ENCODE results near the gene CDC37L1.

DNA sequence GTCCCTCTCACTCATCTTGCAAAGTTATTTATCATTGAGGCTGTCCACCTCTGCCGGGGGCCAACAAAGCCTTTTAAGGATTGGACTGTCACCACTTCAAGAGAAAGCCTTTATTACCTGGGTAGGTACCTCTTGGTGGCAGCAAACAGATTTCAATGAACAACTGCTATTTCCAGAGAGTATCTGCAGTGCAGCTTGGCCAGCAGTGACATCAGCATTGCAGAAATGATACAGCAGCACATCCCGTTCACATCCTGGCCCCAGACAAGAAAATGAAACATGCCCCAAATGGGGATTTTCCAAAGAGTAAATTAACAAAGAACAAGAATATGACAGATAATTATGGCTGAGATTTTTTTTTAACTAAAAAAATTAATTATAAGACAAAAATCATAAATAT lies 10.8 kb upstream of the CDC37L1 start:
- TF ChIP-seq, protein P1, sequence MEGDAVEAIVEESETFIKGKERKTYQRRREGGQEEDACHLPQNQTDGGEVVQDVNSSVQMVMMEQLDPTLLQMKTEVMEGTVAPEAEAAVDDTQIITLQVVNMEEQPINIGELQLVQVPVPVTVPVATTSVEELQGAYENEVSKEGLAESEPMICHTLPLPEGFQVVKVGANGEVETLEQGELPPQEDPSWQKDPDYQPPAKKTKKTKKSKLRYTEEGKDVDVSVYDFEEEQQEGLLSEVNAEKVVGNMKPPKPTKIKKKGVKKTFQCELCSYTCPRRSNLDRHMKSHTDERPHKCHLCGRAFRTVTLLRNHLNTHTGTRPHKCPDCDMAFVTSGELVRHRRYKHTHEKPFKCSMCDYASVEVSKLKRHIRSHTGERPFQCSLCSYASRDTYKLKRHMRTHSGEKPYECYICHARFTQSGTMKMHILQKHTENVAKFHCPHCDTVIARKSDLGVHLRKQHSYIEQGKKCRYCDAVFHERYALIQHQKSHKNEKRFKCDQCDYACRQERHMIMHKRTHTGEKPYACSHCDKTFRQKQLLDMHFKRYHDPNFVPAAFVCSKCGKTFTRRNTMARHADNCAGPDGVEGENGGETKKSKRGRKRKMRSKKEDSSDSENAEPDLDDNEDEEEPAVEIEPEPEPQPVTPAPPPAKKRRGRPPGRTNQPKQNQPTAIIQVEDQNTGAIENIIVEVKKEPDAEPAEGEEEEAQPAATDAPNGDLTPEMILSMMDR (IDR thresholded peaks at IDR 0.05), result no peak
- no peak for TF ChIP-seq POLR2A (IDR thresholded peaks at IDR 0.05)
- no peak for TF ChIP-seq EP300 (IDR thresholded peaks at IDR 0.05)

All from tibial nerve (tissue), 4 donors.